AG09309 (cell line): Measurements from ENCODE around the gene HINT3.
"Not testable (repeated sequence)": the region's sequence is repeated elsewhere in the genome, so short reads cannot be mapped to it uniquely, and the experiment has no call there.

Experiments
- DNase-seq: peaks from one replicate; pipeline ENCODE4 v3.0.0-alpha.2; 2010; ENCODE audit warnings: low read depth
- H3K4me3 ChIP-seq: 2 replicates; pipeline ENCODE4 v1.5.1; 2011; ENCODE audit warnings: mild to moderate bottlenecking, low read depth, low read length, moderate library complexity; ENCODE audit not compliant: control insufficient read depth
- TF ChIP-seq, protein P1 (sequence below): IDR thresholded peaks from 2 replicates; pipeline ENCODE4 v1.5.1; 2011; ENCODE audit warnings: mild to moderate bottlenecking, low read depth, low read length, inconsistent platforms; ENCODE audit not compliant: insufficient read depth, control insufficient read depth; ENCODE audit errors: missing control alignments

HINT3 gene

GRCh38 chr6:125945378-125946141, 11.0 kb upstream of the HINT3 start:
- DNase-seq: no peak
- TF ChIP-seq, protein P1, sequence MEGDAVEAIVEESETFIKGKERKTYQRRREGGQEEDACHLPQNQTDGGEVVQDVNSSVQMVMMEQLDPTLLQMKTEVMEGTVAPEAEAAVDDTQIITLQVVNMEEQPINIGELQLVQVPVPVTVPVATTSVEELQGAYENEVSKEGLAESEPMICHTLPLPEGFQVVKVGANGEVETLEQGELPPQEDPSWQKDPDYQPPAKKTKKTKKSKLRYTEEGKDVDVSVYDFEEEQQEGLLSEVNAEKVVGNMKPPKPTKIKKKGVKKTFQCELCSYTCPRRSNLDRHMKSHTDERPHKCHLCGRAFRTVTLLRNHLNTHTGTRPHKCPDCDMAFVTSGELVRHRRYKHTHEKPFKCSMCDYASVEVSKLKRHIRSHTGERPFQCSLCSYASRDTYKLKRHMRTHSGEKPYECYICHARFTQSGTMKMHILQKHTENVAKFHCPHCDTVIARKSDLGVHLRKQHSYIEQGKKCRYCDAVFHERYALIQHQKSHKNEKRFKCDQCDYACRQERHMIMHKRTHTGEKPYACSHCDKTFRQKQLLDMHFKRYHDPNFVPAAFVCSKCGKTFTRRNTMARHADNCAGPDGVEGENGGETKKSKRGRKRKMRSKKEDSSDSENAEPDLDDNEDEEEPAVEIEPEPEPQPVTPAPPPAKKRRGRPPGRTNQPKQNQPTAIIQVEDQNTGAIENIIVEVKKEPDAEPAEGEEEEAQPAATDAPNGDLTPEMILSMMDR: no peak
- H3K4me3 ChIP-seq: no peak overlapping the region

DNA sequence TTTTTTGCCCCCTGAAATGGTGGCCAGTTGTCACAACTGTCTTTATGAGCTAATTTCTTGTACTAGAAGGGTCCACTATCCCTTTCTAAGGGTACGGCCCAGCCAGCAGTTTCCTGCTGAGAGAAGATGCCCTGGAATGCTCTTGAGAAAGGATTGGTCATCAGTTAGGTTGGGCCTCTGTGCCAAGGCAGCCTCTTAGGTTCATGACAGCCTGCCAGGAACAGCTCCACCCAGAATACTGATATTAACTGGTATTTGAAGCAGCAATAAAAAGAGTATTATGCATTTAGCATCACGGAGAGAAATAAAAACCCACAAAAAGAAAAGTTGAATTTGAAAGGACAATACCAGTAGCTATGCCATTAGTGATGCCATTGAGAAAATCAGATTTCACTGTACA, 9.0 kb upstream of the HINT3 start:
- no peak overlapping the region for H3K4me3 ChIP-seq
- no peak for DNase-seq
- TF ChIP-seq, protein P1: no peak

- TF ChIP-seq, protein P1: no peak
- no peak for DNase-seq
- no peak overlapping the region for H3K4me3 ChIP-seq
Measured at GRCh38 chr6:125948455-125948854, 8.1 kb upstream of the HINT3 start.

DNA sequence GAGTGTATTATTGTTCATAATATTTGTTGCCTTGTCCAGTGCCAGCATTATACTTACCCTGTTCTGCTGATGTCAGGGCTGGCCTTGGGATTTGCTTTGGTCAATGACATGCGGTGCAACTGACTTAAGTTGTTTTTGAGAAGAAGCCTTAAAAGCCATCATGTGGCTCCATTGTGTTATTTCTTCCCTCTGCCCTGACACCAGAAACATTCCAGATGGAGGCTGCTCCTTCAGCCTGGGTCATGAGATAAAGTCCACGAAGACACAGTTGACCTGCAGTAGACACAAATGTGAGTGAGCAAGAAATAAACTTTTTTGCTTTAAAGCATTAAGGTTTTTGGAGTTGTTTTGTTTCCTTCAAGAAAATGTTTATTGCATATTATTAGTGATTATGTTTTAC, 7.5 kb upstream of the HINT3 start:
- H3K4me3 ChIP-seq: no peak overlapping the region
- TF ChIP-seq, protein P1: no peak
- no peak for DNase-seq

- TF ChIP-seq, protein P1: no peak
- DNase-seq: peak; percentile 46
- no peak overlapping the region for H3K4me3 ChIP-seq
Measured at GRCh38 chr6:125950293-125950692, 6.3 kb upstream of the HINT3 start.

DNA sequence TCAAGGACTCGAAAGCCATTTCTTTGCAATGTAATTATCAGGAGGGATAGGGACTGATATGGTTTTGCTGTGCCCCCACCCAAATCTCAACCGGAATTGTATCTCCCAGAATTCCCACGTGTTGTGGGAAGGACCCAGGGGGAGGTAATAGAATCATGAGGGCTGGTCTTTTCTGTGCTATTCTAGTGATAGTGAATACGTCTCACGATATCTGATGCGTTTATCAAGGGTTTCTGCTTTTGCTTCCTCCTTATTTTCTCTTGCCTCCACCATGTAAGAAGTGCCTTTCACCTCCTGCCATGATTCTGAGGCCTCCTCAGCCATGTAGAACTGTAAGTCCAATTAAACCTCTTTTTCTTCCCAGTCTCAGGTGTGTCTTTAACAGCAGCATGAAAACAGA, 5.9 kb upstream of the HINT3 start:
- H3K4me3 ChIP-seq, DNase-seq: not testable (repeated sequence)

GRCh38 chr6:125951323-125951722, 5.2 kb upstream of the HINT3 start:
- no peak for DNase-seq
- no peak overlapping the region for H3K4me3 ChIP-seq
- TF ChIP-seq, protein P1: no peak
